ENCODE measurements around the gene GALNT12.

DNA sequence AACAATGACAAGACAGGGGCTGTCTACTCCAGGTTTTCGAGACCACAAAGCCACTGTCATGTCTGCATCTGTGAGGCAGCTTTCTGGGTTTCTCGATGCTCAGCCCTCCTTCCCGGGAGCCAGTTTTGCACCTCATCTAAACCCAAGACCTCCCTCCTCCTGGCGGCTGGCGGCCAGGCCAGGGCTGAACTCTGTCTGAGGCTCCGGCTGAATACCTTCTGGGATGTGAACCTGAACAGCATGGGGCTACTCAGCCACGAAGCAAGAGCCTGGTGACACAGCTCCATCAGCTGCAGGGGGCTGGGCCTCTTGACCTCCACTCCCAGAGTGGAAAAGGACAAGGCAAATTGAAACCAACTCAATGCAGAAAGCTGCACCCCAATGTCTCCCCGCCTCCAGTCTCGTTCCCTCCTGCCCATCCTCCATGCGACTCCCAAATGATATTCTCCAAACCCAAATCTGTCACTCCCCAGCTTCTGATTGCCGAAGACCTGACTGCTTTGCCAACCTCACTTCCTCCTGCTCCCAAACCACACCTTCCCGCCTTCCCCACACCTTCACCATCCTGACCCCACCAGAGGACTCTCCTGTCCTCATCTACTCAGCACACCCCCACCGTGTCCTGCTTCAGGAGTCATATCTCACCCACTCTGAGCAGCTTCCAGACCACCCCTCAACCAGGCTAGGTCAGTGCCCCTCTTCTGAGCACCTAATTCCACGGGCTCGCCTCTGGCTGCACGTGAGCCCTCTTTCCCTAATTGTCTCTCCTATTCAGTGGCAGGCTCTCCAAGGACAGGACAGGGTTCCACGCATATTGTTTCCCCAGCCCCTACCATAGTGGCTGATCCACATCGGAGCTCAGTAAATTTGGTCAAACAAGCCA lies 15.6 kb upstream of the GALNT12 start:
- TF ChIP-seq, protein P1, sequence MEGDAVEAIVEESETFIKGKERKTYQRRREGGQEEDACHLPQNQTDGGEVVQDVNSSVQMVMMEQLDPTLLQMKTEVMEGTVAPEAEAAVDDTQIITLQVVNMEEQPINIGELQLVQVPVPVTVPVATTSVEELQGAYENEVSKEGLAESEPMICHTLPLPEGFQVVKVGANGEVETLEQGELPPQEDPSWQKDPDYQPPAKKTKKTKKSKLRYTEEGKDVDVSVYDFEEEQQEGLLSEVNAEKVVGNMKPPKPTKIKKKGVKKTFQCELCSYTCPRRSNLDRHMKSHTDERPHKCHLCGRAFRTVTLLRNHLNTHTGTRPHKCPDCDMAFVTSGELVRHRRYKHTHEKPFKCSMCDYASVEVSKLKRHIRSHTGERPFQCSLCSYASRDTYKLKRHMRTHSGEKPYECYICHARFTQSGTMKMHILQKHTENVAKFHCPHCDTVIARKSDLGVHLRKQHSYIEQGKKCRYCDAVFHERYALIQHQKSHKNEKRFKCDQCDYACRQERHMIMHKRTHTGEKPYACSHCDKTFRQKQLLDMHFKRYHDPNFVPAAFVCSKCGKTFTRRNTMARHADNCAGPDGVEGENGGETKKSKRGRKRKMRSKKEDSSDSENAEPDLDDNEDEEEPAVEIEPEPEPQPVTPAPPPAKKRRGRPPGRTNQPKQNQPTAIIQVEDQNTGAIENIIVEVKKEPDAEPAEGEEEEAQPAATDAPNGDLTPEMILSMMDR (tag by site-specific recombination; IDR thresholded peaks at IDR 0.05) = no peak
- TF ChIP-seq ZBTB7A (tag by site-specific recombination; IDR thresholded peaks at IDR 0.05; ENCODE audit: low read depth) = no peak
- no peak for TF ChIP-seq PBX3 (CRISPR knock-in tag; IDR thresholded peaks at IDR 0.05)
- no peak for TF ChIP-seq ZBTB20 (tag by site-specific recombination; IDR thresholded peaks at IDR 0.05)
- no peak for TF ChIP-seq ZNF223 (tag by site-specific recombination; IDR thresholded peaks at IDR 0.05)
- no peak for TF ChIP-seq SETDB1 (IDR thresholded peaks at IDR 0.05; ENCODE audit: insufficient read length, low read length)
- TF ChIP-seq PRDM6 (tag by site-specific recombination; IDR thresholded peaks at IDR 0.05) = no peak

Data from HEK293 (cell line).